HG02852 (cell line): ENCODE measurements around the gene SERPINH1.

Source experiments
- ATAC-seq: cut with Tn5 transposase; IDR thresholded peaks from one replicate; pipeline ENCODE4 v1.9.1; 2021; ENCODE audit warnings: mild to moderate bottlenecking, moderate library complexity; ENCODE audit not compliant: unreplicated experiment

SERPINH1 gene

GRCh38 chr11:75562048-75562835 lies at the start of gene SERPINH1:
TSS of gene SERPINH1 (plus strand) at chr11:75562253. CDS start at chr11:75566350, 4,097 bp downstream.
- ATAC-seq: peak; percentile 89

GRCh38 chr11:75513250-75513649 lies 48.8 kb upstream of the SERPINH1 start:
- no peak for ATAC-seq

- no peak for ATAC-seq
These were observed 47.5 kb upstream of the SERPINH1 start for GRCh38 chr11:75514596-75514995.

GRCh38 chr11:75516140-75516539 lies 45.9 kb upstream of the SERPINH1 start:
- ATAC-seq: no peak

- ATAC-seq: no peak
These were observed 45.2 kb upstream of the SERPINH1 start for GRCh38 chr11:75516886-75517285.

GRCh38 chr11:75518204-75518549 lies 43.9 kb upstream of the SERPINH1 start:
- no peak for ATAC-seq

GRCh38 chr11:75518771-75519653 lies 43.0 kb upstream of the SERPINH1 start:
- no peak for ATAC-seq

GRCh38 chr11:75520688-75521087 lies 41.4 kb upstream of the SERPINH1 start:
- ATAC-seq: no peak

- no peak for ATAC-seq
These were observed 39.6 kb upstream of the SERPINH1 start for GRCh38 chr11:75522286-75523044.

- ATAC-seq: no peak
These were observed 38.9 kb upstream of the SERPINH1 start for GRCh38 chr11:75523189-75523588.

- no peak for ATAC-seq
These were observed 38.0 kb upstream of the SERPINH1 start for GRCh38 chr11:75523811-75524664.

- peak; percentile 9 for ATAC-seq
These were observed 37.2 kb upstream of the SERPINH1 start for GRCh38 chr11:75524665-75525432.

- peak; percentile 80 for ATAC-seq
These were observed 36.4 kb upstream of the SERPINH1 start, which contains the start of gene GDPD5 for GRCh38 chr11:75525433-75526191. TSS of gene GDPD5 (minus strand) at chr11:75525941. CDS start at chr11:75477735, 48,206 bp downstream.

- no peak for ATAC-seq
These were observed 35.9 kb upstream of the SERPINH1 start for GRCh38 chr11:75526192-75526541.

- no peak for ATAC-seq
These were observed 34.9 kb upstream of the SERPINH1 start for GRCh38 chr11:75527130-75527529.

- no peak for ATAC-seq
These were observed 33.9 kb upstream of the SERPINH1 start for GRCh38 chr11:75527938-75528735.

- ATAC-seq: no peak
These were observed 31.5 kb upstream of the SERPINH1 start for GRCh38 chr11:75530577-75530976.

- ATAC-seq: no peak
These were observed 30.7 kb upstream of the SERPINH1 start for GRCh38 chr11:75531325-75531724.
